ENCODE measurements around the gene LASP1. TPM values are rescaled to one million over a fixed set of nuclear protein-coding genes. Genes with fewer than 3 reads are reported as not detected.

LASP1 gene
- total and polyA plus RNA-seq, 2 donors (not counting 3 experiments of a cell fraction or from before 2014, with no cell fraction given), result 214 to 242 TPM

DNA sequence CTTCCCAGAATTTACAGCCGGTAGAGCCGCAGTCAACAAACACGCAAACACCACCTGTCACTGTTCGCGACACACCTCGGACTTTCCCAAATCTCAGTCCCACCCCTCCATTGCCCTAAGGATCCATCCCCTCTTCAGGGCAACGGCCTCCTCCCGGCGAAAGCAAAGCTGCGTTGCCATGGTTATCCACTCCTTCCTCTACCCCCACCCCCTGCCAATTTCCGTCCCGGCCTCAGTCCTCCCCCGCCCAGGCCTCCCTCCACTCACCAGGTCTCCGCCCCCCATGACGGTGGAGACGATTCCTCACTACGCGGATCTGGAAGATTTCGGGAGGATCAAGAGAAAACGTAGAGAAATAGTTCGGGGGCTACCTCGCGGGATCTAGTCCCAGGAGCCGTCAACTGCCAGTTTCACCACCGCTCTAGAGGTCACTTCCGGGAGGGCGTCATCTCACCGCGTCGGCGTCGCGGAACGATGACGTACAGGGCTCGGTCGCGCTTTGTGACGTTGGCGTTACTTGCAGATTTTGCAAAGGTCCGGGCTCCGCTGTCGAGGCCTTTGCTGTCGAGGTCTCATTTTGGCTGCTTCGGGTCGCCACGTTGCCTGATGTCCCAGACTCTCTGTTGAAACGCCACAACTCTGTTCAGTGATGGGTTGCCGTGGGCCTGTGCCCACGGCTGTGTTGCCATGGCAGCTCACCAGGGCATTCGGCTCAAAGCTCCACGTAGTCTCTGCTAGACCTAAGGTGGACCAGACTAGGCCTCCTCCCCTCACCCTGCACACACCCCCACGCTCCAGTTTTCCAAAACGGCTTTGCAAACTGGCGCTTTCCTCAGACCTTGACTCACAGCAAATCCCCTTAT is 44.7 kb upstream of the LASP1 start, which contains the start of gene CWC25:
CWC25 (minus strand) TSS at position 423 of the 863 bp plus-strand sequence; CDS start at position 285, 138 bp downstream.
- H3K36me3 ChIP-seq (ENCODE audit: control insufficient read depth in 2 of 2, extremely low read depth in 1 of 2, insufficient read depth in 2 of 2, low read length in 2 of 2), result peaks cover 5 to 11% of the 10 kb centered on the region in 2 experiments
- ChIA-PET POLR2A (interaction anchor here (0.6 to 1.2 kb wide), 3 partner anchors 9 to 1622 kb away, joined by 3 to 6 read pairs (median 4); partner anchors contain the start of gene RPL23), CTCF (interaction anchor here (1.3 kb wide), 2 partner anchors 9 to 29 kb away, joined by 4 to 7 read pairs; partner anchors contain the start of gene RPL23)
- DNase-seq (ENCODE audit: low read depth, low spot score) (peak; percentile 99), FAIRE-seq (no peak)
- peak within 1 kb of the TSS; percentile 64 to 79 (median 77) for H3K4me3 ChIP-seq (replicated peaks in 1 of 3; ENCODE audit: insufficient read depth in 1 of 3, low read depth in 1 of 3, low read length in 3 of 3)
- H3K9me3 ChIP-seq (replicated peaks; ENCODE audit: control insufficient read depth, insufficient read depth, low read length), result no peaks in the 10 kb centered on the region
- no peaks in the 10 kb centered on the region for H3K9me1 ChIP-seq (replicated peaks; ENCODE audit: control insufficient read depth, extremely low read depth, insufficient read depth, low read length)
- H3K4me2 ChIP-seq (ENCODE audit: insufficient read depth, low read length), result peak within 1 kb of the TSS; percentile 63
- dilution Hi-C loops (cut with MboI; ENCODE audit: extremely low pct_ligation_motif_present, low sequenced_read_pairs), result no loop called here
- H3K79me2 ChIP-seq (ENCODE audit: control insufficient read depth, insufficient read depth, low read length), result peaks cover 34% of the 10 kb centered on the region
- peaks cover 10% of the 10 kb centered on the region for H3K4me1 ChIP-seq (ENCODE audit: control insufficient read depth, extremely low read depth, insufficient read depth, low read length)
- intact Hi-C loops (cut with micrococcal nuclease), result loop anchor here (1.0 to 2.0 kb wide), 2 partner anchors 28 to 72 kb away; partner anchors contain the start of genes PSMB3 and RPL23
- peak within 1 kb of the TSS; percentile 90 for H3K9ac ChIP-seq (replicated peaks; ENCODE audit: extremely low read depth, insufficient read depth, low read length)
- peak within 1 kb of the TSS; percentile 79 for H2AFZ ChIP-seq (ENCODE audit: low read depth, low read length)
- H4K20me1 ChIP-seq (replicated peaks; ENCODE audit: control insufficient read depth, extremely low read depth, insufficient read depth, low read length), result no peaks in the 10 kb centered on the region
- TF ChIP-seq POLR2A (IDR thresholded peaks at IDR 0.05; ENCODE audit: low read depth, low read length), result peak; percentile 87
- TF ChIP-seq POLR2AphosphoS5 (IDR thresholded peaks at IDR 0.05; ENCODE audit: insufficient read depth, low read depth, low read length), result peak; percentile 91
- peak; percentile 38 for TF ChIP-seq JUN (IDR thresholded peaks at IDR 0.05; ENCODE audit: borderline replicate concordance, insufficient read depth, insufficient read length, low read depth)
- peak; percentile 20 for TF ChIP-seq MYC (IDR thresholded peaks at IDR 0.05; ENCODE audit: low read depth, low read length)
- TF ChIP-seq, protein P1, sequence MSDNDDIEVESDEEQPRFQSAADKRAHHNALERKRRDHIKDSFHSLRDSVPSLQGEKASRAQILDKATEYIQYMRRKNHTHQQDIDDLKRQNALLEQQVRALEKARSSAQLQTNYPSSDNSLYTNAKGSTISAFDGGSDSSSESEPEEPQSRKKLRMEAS (IDR thresholded peaks at IDR 0.05; ENCODE audit: insufficient read depth, insufficient read length), result no peak
- TF ChIP-seq FOS (IDR thresholded peaks at IDR 0.05; ENCODE audit: borderline replicate concordance, insufficient read depth, low read length), result no peak
- H3K27ac ChIP-seq (ENCODE audit: insufficient read depth, low read depth, low read length), result peak within 1 kb of the TSS; percentile 96
- BruUV-seq (replicated peaks), result TSS peak; percentile 97
- no peaks in the 10 kb centered on the region for H3K27me3 ChIP-seq (ENCODE audit: control insufficient read depth in 2 of 2, insufficient read depth in 2 of 2, low read length in 2 of 2)
